WI38 (cell line): Measurements from ENCODE around the gene ZNF780B.

Experiments used
- H3K4me3 ChIP-seq: 2 replicates; pipeline ENCODE4 v1.5.1; 2011; ENCODE audit warnings: low read depth, mild to moderate bottlenecking, control low read depth, low read length
- TF ChIP-seq, protein P1 (sequence below): IDR thresholded peaks from 2 replicates; pipeline ENCODE4 v1.5.1; 2012; ENCODE audit warnings: low read depth, mild to moderate bottlenecking, control low read depth, low read length

ZNF780B gene

DNA sequence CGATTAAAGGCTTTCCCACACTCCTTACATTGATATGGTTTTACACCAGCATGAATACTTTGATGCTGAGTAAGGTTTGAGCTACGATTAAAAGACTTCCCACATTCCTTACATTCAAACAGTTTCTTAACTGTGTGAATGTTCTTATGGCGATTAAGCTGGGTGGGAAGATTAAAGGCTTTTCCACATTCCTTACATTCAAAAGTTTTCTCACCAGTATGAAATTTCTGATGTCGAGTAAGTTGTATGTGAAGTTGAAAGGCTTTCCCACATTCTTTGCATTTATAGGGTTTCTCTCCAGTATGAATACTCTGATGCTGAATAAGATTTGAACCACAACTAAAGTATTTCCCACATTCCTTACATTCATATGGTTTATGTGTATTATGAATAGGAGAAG, 20.0 kb downstream of the ZNF780B start:
- TF ChIP-seq, protein P1, sequence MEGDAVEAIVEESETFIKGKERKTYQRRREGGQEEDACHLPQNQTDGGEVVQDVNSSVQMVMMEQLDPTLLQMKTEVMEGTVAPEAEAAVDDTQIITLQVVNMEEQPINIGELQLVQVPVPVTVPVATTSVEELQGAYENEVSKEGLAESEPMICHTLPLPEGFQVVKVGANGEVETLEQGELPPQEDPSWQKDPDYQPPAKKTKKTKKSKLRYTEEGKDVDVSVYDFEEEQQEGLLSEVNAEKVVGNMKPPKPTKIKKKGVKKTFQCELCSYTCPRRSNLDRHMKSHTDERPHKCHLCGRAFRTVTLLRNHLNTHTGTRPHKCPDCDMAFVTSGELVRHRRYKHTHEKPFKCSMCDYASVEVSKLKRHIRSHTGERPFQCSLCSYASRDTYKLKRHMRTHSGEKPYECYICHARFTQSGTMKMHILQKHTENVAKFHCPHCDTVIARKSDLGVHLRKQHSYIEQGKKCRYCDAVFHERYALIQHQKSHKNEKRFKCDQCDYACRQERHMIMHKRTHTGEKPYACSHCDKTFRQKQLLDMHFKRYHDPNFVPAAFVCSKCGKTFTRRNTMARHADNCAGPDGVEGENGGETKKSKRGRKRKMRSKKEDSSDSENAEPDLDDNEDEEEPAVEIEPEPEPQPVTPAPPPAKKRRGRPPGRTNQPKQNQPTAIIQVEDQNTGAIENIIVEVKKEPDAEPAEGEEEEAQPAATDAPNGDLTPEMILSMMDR, result no peak

DNA sequence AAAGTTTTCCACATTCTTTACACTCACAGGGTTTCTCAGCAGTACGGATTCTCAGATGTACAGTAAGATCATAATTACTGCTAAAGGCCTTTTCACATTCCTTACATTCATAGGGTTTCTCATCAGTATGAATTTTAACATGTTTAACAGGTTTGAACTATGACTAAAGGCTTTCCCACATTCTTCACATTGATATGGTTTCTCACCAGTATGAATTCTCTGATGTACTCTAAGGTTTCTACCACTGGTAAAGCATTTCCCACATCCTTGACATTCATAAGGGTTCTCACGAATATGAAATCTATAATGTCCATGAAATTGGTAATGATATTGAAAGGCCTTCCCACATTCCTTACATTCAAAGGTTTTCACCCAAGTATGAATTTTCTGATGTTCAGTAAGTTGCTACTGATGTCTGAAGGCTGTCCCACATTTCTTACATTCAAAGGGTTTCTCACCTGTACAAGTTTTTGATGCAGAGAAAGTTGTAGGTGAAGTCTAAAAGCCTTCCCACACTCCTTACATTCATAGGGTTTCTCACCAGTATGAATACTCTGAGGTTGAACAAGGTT, 22.0 kb downstream of the ZNF780B start:
- TF ChIP-seq, protein P1, result no peak
- H3K4me3 ChIP-seq, result no peak overlapping the region

More for the DNA sequence above, 20.0 kb downstream of the ZNF780B start:
- no peak overlapping the region for H3K4me3 ChIP-seq

DNA sequence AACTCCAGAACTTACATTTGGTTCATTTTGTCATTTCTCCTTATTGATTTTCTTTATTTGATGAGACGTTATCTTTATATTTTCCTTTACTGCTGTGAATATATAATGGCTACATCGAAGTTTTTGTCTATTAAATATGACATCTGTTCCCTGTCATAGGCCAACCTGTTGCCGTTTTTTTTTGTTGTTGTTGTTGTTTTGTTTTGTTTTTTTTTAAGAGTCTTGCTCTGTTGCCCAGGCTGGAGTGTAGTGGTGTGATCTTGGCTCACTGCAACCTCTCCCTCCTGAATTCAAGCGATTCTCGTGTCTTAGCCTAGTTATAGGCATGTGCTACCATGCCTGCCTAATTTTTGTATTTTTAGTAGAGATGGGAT, 29.4 kb downstream of the ZNF780B start:
- no peak overlapping the region for H3K4me3 ChIP-seq
- TF ChIP-seq, protein P1, result no peak

DNA sequence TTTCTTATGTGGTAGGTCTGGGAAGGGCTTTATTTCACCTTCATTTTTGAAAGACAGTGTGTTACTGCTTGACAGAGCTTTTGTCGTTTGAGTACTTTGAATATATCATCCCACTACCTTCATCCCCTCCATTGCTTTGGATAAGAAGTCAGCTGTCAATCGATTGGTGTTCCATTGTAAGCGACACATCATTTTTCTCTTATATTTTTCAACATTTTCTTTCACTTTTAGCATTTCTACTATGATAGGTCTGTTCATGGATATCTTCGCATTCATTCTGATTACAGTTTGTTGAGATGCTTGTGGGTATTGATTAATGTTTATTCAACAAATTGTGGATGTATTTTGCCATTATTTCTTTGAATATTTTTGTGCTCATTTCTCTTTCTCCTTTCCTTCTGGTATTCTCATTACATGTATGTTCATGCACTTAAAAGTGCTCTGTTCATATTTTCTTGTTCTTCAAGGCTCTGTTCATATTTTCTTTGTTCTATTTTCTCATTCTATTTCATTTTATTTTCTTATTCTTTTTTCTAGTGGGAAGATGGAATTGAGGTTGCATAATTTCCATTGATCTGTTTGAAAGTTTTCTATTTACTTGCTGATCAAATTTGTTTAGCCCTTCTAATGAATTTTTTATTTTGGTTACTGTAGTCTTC, 30.0 kb downstream of the ZNF780B start:
- H3K4me3 ChIP-seq, result no peak overlapping the region
- TF ChIP-seq, protein P1, result no peak

DNA sequence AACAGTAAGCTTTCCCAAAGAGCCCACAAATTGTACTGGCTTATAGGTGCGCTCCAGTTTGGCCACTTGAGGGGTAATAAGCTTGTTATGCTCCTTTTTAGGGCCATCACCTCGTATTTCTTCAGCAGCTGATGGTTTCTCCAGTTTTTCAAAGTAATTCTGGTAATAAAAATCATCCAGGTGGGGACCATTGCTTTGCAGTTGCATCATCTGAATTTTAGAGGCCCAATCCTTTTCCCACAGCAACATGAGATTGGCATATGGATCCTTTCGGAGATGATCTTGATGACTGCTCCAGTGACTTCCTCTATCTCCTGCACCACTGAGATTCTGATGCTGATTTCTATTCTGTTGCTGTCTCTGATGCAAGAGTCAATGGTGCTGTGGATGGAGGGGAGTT, 32.1 kb downstream of the ZNF780B start:
- no peak overlapping the region for H3K4me3 ChIP-seq
- TF ChIP-seq, protein P1, result no peak

DNA sequence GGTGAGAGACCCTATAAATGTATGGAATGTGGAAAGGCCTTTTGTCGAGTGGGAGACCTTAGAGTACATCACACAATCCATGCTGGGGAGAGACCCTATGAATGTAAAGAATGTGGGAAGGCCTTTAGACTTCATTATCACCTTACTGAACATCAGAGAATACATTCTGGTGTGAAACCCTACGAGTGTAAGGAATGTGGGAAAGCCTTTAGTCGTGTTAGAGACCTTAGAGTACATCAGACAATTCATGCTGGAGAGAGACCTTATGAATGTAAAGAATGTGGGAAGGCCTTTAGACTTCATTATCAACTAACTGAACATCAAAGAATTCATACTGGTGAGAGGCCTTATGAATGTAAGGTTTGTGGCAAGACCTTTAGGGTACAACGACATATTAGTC, 42.0 kb downstream of the ZNF780B start:
- TF ChIP-seq, protein P1, result no peak
- no peak overlapping the region for H3K4me3 ChIP-seq

DNA sequence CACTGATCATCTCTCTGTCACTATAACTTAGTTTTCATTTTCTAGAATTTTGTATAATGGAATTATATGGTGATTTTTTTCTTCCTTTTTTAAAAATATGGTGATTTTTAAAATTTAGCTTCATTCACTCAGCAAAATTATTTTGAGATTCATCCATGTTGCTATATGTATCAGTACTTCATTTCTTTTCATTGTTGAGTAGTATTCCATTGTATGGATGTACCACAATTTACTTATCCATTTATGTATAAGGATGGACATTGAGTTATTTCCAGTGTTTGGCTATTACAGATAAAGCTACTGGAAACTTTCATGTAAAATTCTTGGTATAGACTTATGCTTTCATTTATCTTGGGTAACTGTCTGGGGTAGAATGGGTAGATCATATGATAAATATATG, 46.4 kb downstream of the ZNF780B start:
- TF ChIP-seq, protein P1, result no peak
- H3K4me3 ChIP-seq, result no peak overlapping the region
